G401.6 (cell line): Measurements from ENCODE around the gene DCPS.
"Not testable (repeated sequence)": the region's sequence is repeated elsewhere in the genome, so short reads cannot be mapped to it uniquely, and the experiment has no call there.

Experiments
- FAIRE-seq: peaks from 2 replicates; lab custom pipeline; 2012; peaks lifted over from hg19 to GRCh38; lab: Jason Lieb, UNC

The DCPS gene

GRCh38 chr11:126362879-126363655 is 59.2 kb downstream of the DCPS start:
- FAIRE-seq = no peak

GRCh38 chr11:126363706-126364248 is 59.9 kb downstream of the DCPS start:
- no peak for FAIRE-seq

GRCh38 chr11:126364735-126365134 is 60.9 kb downstream of the DCPS start:
- FAIRE-seq = not testable (repeated sequence)

GRCh38 chr11:126365508-126365907 is 61.6 kb downstream of the DCPS start:
- FAIRE-seq = not testable (repeated sequence)

GRCh38 chr11:126366064-126366822 is 62.4 kb downstream of the DCPS start:
- no peak for FAIRE-seq

GRCh38 chr11:126366823-126367654 is 63.2 kb downstream of the DCPS start:
- not testable (repeated sequence) for FAIRE-seq

GRCh38 chr11:126367806-126368205 is 63.9 kb downstream of the DCPS start:
- not testable (repeated sequence) for FAIRE-seq

- not testable (repeated sequence) for FAIRE-seq
Observed at GRCh38 chr11:126368336-126369119, 64.7 kb downstream of the DCPS start.

GRCh38 chr11:126370016-126370415 is 66.2 kb downstream of the DCPS start:
- FAIRE-seq = no peak

GRCh38 chr11:126371595-126371994 is 67.7 kb downstream of the DCPS start:
- no peak for FAIRE-seq

- not testable (repeated sequence) for FAIRE-seq
Observed at GRCh38 chr11:126373389-126374066, 69.7 kb downstream of the DCPS start.

- FAIRE-seq = not testable (repeated sequence)
Observed at GRCh38 chr11:126374562-126375300, 70.9 kb downstream of the DCPS start.

- FAIRE-seq = no peak
Observed at GRCh38 chr11:126375726-126376125, 71.9 kb downstream of the DCPS start.

GRCh38 chr11:126378763-126379162 is 74.9 kb downstream of the DCPS start:
- FAIRE-seq = no peak

GRCh38 chr11:126380909-126381308 is 77.0 kb downstream of the DCPS start:
- FAIRE-seq = no peak

GRCh38 chr11:126381960-126382359 is 78.1 kb downstream of the DCPS start:
- FAIRE-seq = not testable (repeated sequence)

- FAIRE-seq = not testable (repeated sequence)
Observed at GRCh38 chr11:126382641-126383040, 78.8 kb downstream of the DCPS start.

- FAIRE-seq = no peak
Observed at GRCh38 chr11:126383339-126384335, 79.8 kb downstream of the DCPS start.
